GM10248 (cell line): Measurements from ENCODE around the gene SEMA6A.

ENCODE experiments used
- CTCF ChIA-PET: fragments of 300-600 bp; sonication (Branson Sonifier 250); formaldehyde crosslinking; extraction: SDS; loops from one replicate; lab custom pipeline; 2021; ENCODE audit warnings: antibody characterized with exemption; lab: Yijun Ruan, JAX
- POLR2A ChIA-PET: fragments of 350-650 bp; sonication (Branson Sonifier 250); formaldehyde crosslinking; extraction: SDS; loops from one replicate; lab custom pipeline; 2020; ENCODE audit warnings: antibody characterized with exemption; lab: Yijun Ruan, JAX
- DNase-seq: peaks from one replicate; pipeline ENCODE4 v3.0.0; 2012; ENCODE audit errors: extremely low spot score
- CTCF ChIP-seq: IDR thresholded peaks from 2 replicates; pipeline ENCODE4 v1.5.1; 2012; ENCODE audit warnings: mild to moderate bottlenecking, low read depth; ENCODE audit errors: extremely low read depth, missing control alignments, control extremely low read depth

SEMA6A gene

GRCh38 chr5:116613445-116613844, 38.8 kb upstream of the SEMA6A start:
- POLR2A ChIA-PET = no interaction called here
- no peak for TF ChIP-seq CTCF
- no peak for DNase-seq

GRCh38 chr5:116612431-116612830, 37.8 kb upstream of the SEMA6A start:
- CTCF ChIA-PET = interaction anchor here (0.9 to 2.1 kb wide), 4 partner anchors 11 to 42 kb away, joined by 3 to 6 read pairs (median 3); no protein-coding TSS in a partner anchor
- no peak for DNase-seq
- no peak for TF ChIP-seq CTCF

More at GRCh38 chr5:116613445-116613844, 38.8 kb upstream of the SEMA6A start:
- CTCF ChIA-PET = interaction anchor here (0.9 to 2.1 kb wide), 3 partner anchors 12 to 41 kb away, joined by 3 to 6 read pairs (median 3); no protein-coding TSS in a partner anchor

GRCh38 chr5:116605310-116606070, 30.9 kb upstream of the SEMA6A start:
- no peak for TF ChIP-seq CTCF
- no peak for DNase-seq
- ChIA-PET POLR2A (no interaction called here), CTCF (interaction anchor here (1.0 to 1.4 kb wide), 4 partner anchors 9 to 22 kb away, joined by 3 to 7 read pairs (median 4); no protein-coding TSS in a partner anchor)

More at GRCh38 chr5:116612431-116612830, 37.8 kb upstream of the SEMA6A start:
- POLR2A ChIA-PET = no interaction called here

- ChIA-PET POLR2A (no interaction called here), CTCF (interaction anchor here (1.2 to 1.6 kb wide), 5 partner anchors 10 to 76 kb away, joined by 3 to 7 read pairs (median 3); no protein-coding TSS in a partner anchor)
- no peak for DNase-seq
Measured at GRCh38 chr5:116604805-116605204, 30.2 kb upstream of the SEMA6A start.

DNA sequence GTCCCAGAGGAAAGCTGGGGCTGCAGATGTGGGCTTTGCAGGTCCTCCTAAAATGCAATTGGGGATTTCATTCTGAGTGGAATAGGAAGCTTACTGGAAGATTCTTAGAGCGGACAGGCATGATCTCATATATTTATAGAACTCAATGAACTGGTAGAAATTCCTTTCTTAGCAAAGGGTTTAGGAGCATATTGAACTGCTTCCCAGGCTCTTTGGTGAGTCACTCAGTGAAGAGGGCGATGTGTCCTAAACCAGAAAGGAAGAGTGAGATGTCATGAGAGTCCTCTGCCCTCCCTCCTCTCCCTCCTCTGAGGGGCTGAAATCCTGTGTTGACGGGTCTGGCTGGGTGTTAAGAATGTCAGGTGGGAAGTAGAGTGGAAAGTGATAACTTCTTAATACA, 26.3 kb upstream of the SEMA6A start:
- ChIA-PET POLR2A (no interaction called here), CTCF (no interaction called here)
- no peak for TF ChIP-seq CTCF
- no peak for DNase-seq

More at GRCh38 chr5:116604805-116605204, 30.2 kb upstream of the SEMA6A start:
- TF ChIP-seq CTCF = no peak

DNA sequence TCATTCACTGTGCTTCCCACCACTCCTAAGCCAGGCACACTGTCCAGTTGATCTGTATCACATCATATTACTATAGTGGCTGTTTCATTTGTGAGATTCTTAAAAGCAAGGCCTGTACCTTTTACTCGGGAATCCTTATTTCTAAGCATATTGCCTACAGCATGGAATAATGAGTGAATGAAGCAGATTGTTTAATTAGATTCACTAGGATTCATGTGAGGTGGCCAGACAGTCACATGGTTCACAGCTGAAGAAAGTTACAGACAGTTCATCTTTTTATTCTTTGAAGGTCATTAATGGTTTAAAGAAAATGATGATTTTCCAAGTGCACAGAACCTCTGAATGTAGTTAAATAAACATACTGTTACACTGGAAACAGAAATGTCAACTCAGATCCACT, 24.3 kb upstream of the SEMA6A start:
- no peak for DNase-seq
- POLR2A ChIA-PET = no interaction called here
- TF ChIP-seq CTCF = no peak
- CTCF ChIA-PET = no interaction called here
